Right lobe of liver (tissue), 6 donors: ENCODE data around the gene BACH1. TPM values are rescaled to one million over a fixed set of nuclear protein-coding genes. Genes with fewer than 3 reads are reported as not detected.
A peak's percentile ranks its signal among the peaks of the same experiment; 100 is the strongest.

ENCODE experiments used
- ATAC-seq, 4 donors: fragments of 200-7000 bp; cut with Tn5 transposase; one replicate each; pipeline ENCODE4 v1.9.1; 2020; ENCODE audit warnings: mild to moderate bottlenecking in 4 of 4, moderate library complexity in 4 of 4
- DNase-seq, 3 donors: peaks; one replicate each; pipeline ENCODE4 v3.0.0-alpha.2; 2020
- H3K27ac ChIP-seq, 3 donors: fragments of 200-600 bp; one replicate each; pipeline ENCODE4 v1.8.0; 2022
- H3K27me3 ChIP-seq, 2 donors: fragments of 200-600 bp; one replicate each; pipeline ENCODE4 v1.8.0; 2022
- H3K36me3 ChIP-seq, 4 donors: fragments of 200-600 bp; sonication (generic) in 1 of 4; one replicate each; pipeline versions ENCODE4 v1.5.1 to v1.8.0; 2017 to 2022; ENCODE audit warnings: control low read depth in 1 of 4
- H3K4me1 ChIP-seq, 4 donors: fragments of 200-600 bp; sonication (generic) in 1 of 4; one replicate each; pipeline versions ENCODE4 v1.5.1 to v1.8.0; 2017 to 2022; ENCODE audit warnings: control low read depth in 1 of 4
- H3K4me3 ChIP-seq, 3 donors: fragments of 200-600 bp; one replicate each; pipeline ENCODE4 v1.8.0; 2022
- H3K9me3 ChIP-seq, 4 donors: fragments of 200-600 bp; sonication (generic) in 1 of 4; one replicate each; pipeline versions ENCODE4 v1.5.1 to v1.8.0; 2017 to 2022; ENCODE audit warnings: control low read depth in 1 of 4
- POLR2A ChIP-seq: fragments of 450-650 bp; IDR thresholded peaks from one replicate; pipeline ENCODE4 v1.6.1; 2017; ENCODE audit warnings: antibody characterized with exemption, mild to moderate bottlenecking
- WGBS: methylation state at CpG from one replicate; pipeline ENCODE4 v1.1.6; 2018; ENCODE audit warnings: low coverage, low lambda C conversion rate; ENCODE audit not compliant: insufficient coverage; ENCODE audit errors: missing lambda C conversion rate; 5-methylcytosine and 5-hydroxymethylcytosine counted together
- intact Hi-C, 2 donors: fragments of 100-400 bp; cut with DNase I; formaldehyde crosslinking; loops; one replicate each; pipeline versions ENCODE4 v1.11.2 to v1.14.1; 2022
- total RNA-seq, 6 experiments: library from RNA; depleted of rRNA in 2 of 6; stranded (reverse); fragments of >200 nt in 2 of 6; fragmentation: NEBNext Ultra II Directional in 3 of 6; extraction: Animal tissue kit (Norgen Biotek cat#: 25700) in 3 of 6; gene quantifications; one replicate each; pipeline versions ENCODE4 v1.1.0 to v1.2.4, GENCODE V29; 2016 to 2023
- TF ChIP-seq, protein P1 (sequence below), 4 donors: fragments of 200-600 bp in 3 of 4; fragments of 450-650 bp in 1 of 4; IDR thresholded peaks; one replicate each; pipeline versions ENCODE4 v1.5.1 to v1.8.0; 2016 to 2022; ENCODE audit warnings: antibody characterized with exemption in 4 of 4, mild to moderate bottlenecking in 2 of 4
- donor health status: DM: no; HTN: yes; CAD: no.
- donor health status: DM: no; HTN: no; CAD: no.
- donor health status: DM: no; HTN: no; CAD: no.
- donor health status: DM: no; HTN: yes; CAD: no.
- donor health status: DM: no; HTN: yes; CAD: no.

The BACH1 gene
- total RNA-seq, 6 experiments from 2014 or later: 22.7 to 57.5 (median 27.2) TPM

DNA sequence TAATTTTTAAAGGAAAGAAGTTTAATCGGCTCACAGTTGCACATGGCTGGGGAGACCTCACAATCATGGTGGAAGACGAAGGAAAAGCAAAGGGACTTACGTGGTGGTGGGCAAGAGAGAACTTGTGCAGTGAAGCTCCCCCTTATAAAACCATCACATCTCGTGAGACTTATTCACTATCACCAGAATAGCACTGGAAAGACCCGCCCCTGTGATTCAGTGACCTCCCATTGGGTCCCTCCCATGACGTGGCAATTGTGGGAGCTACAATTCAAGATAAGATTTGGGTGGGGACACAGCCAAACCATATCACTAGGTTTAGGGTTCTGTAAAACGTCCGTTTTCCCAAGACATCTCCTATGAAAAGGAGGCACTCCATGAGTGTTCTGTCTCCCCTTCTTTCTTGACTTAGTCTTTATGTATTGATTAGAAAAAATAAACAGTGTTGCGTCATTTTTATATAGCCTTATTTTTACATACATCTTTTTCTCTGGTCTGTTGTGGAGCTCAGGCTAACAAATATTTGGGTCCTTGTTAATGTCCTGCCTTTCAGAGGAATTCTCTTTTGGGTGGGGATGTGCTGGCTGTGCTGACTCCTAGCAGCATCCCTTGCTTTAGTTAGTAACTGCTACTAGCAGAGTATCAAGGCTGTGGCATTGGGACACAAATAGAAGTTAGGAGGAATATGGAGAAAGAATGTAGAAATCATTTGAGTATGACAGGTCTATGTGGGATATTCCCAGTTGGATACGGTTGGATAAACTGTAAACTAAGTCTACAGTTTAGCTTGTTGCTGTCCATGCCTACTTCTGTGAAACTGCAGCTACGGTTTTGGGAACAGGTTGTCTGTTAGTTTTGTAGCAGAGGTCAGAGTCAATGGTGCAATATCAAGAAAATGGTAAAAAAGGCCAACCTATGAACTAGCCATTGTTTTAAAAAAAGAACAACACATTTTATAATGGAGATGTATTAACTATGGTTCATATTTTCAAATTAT, 23.5 kb downstream of the BACH1 start:
- Histone ChIP-seq H3K4me1 (peaks cover 0 to 27% (median 5%) of the 10 kb centered on the region in 4 donors), H3K36me3 (peaks cover 0 to 15% (median under 1%) of the 10 kb centered on the region in 4 donors), H3K9me3 (no peaks in the 10 kb centered on the region), H3K4me3 (no peak overlapping the region), H3K27me3 (no peaks in the 10 kb centered on the region), H3K27ac (no peak overlapping the region)
- ATAC-seq (peak; percentile 14 to 67 (median 52)), DNase-seq (no peak)
- 80% methylated on average over 10 of the region's 11 CpGs for WGBS
- intact Hi-C loops: no loop called here
- TF ChIP-seq, protein P1, sequence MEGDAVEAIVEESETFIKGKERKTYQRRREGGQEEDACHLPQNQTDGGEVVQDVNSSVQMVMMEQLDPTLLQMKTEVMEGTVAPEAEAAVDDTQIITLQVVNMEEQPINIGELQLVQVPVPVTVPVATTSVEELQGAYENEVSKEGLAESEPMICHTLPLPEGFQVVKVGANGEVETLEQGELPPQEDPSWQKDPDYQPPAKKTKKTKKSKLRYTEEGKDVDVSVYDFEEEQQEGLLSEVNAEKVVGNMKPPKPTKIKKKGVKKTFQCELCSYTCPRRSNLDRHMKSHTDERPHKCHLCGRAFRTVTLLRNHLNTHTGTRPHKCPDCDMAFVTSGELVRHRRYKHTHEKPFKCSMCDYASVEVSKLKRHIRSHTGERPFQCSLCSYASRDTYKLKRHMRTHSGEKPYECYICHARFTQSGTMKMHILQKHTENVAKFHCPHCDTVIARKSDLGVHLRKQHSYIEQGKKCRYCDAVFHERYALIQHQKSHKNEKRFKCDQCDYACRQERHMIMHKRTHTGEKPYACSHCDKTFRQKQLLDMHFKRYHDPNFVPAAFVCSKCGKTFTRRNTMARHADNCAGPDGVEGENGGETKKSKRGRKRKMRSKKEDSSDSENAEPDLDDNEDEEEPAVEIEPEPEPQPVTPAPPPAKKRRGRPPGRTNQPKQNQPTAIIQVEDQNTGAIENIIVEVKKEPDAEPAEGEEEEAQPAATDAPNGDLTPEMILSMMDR (IDR thresholded peaks at IDR 0.05): no peak
- no peak for TF ChIP-seq POLR2A

DNA sequence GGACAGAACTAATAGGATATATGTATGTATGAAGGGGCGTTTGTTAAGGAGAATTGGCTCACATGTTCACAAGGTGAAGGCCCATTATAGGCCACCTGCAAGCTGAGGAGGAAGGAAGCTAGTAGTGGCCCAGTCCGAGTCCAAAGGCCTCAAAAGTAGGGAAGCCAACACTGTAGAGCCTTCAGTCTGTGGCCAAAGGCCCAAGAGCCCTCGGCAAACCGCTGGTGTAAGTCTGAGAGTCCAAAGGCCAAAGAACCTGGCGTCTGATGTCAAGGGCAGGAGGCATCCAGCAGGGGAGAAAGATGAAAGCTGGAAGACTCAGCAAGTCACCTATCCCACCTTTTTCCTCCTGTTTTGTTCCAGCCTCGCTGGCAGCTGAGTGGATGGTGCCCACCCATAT, 24.5 kb downstream of the BACH1 start:
- ATAC-seq (peak in 2 of 4 donors; percentile 29 to 39), DNase-seq (no peak)
- Histone ChIP-seq H3K9me3 (no peaks in the 10 kb centered on the region), H3K27ac (no peak overlapping the region), H3K27me3 (no peaks in the 10 kb centered on the region), H3K36me3 (peaks cover 0 to 24% (median 4%) of the 10 kb centered on the region in 4 donors), H3K4me3 (no peak overlapping the region), H3K4me1 (peaks cover 0 to 27% (median 3%) of the 10 kb centered on the region in 4 donors)
- 45% methylated on average over 5 of the region's 6 CpGs for WGBS
- TF ChIP-seq, protein P1 (IDR thresholded peaks at IDR 0.05): no peak
- TF ChIP-seq POLR2A: no peak
- intact Hi-C loops: no loop called here

GRCh38 chr21:29326914-29327554, 28.3 kb downstream of the BACH1 start:
- H3K27ac ChIP-seq: no peak overlapping the region
- peaks cover 0 to 12% (median 0%) of the 10 kb centered on the region in 4 donors for H3K4me1 ChIP-seq
- H3K4me3 ChIP-seq: no peak overlapping the region
- H3K36me3 ChIP-seq: peaks cover 0 to 47% (median 5%) of the 10 kb centered on the region in 4 donors
- ATAC-seq (peak in 1 of 4 donors; percentile 14), DNase-seq (no peak)
- no peak for TF ChIP-seq POLR2A
- TF ChIP-seq, protein P1 (IDR thresholded peaks at IDR 0.05): no peak
- WGBS: 92% methylated on average over 10 of the region's 10 CpGs
- intact Hi-C loops: no loop called here
- no peaks in the 10 kb centered on the region for H3K9me3 ChIP-seq
- H3K27me3 ChIP-seq: no peaks in the 10 kb centered on the region

DNA sequence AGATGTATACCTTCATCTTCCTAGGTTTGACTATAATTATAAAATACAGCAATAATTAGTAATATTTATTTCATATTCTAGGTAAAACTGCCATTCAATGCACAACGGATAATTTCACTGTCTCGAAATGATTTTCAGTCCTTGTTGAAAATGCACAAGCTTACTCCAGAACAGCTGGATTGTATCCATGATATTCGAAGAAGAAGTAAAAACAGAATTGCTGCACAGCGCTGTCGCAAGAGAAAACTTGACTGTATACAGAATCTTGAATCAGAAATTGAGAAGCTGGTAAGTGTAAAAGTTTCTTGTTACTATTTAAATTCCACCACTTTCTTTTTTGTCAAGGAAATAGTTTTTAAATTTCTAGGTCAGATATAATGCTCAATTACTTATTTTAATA, 30.7 kb downstream of the BACH1 start:
- TF ChIP-seq, protein P1 (IDR thresholded peaks at IDR 0.05): no peak
- TF ChIP-seq POLR2A: no peak
- Histone ChIP-seq H3K36me3 (peaks cover 0 to 54% (median 6%) of the 10 kb centered on the region in 4 donors), H3K27ac (no peak overlapping the region), H3K4me3 (no peak overlapping the region), H3K27me3 (no peaks in the 10 kb centered on the region), H3K4me1 (peaks cover 0 to 6% (median 0%) of the 10 kb centered on the region in 4 donors), H3K9me3 (no peaks in the 10 kb centered on the region)
- no peak for DNase-seq
- 64% methylated on average over 5 of the region's 5 CpGs for WGBS
- intact Hi-C loops: no loop called here
- ATAC-seq: no peak
